HFFc6 (cell line): ENCODE results near the gene ZNF618. TPM values are rescaled to one million over a fixed set of nuclear protein-coding genes. Genes with fewer than 3 reads are reported as not detected.

Experiments
- DNase-seq: peaks from one replicate; pipeline ENCODE4 v3.0.0-alpha.2; 2018
- H3K27ac Mint-ChIP-seq: 2 replicates; pipeline ENCODE4 v1.8.0; 2020; ENCODE audit warnings: mild to moderate bottlenecking, mixed read lengths
- H3K27me3 Mint-ChIP-seq: 2 replicates; pipeline ENCODE4 v1.8.0; 2021; ENCODE audit warnings: mild to moderate bottlenecking, moderate library complexity, mixed read lengths; ENCODE audit not compliant: insufficient read depth
- H3K36me3 Mint-ChIP-seq: 2 replicates; pipeline ENCODE4 v1.8.0; 2021; ENCODE audit warnings: low read depth, mixed read lengths
- H3K4me1 Mint-ChIP-seq: 2 replicates; pipeline ENCODE4 v1.8.0; 2020; ENCODE audit warnings: low read depth, mixed read lengths
- H3K4me3 Mint-ChIP-seq: 2 replicates; pipeline ENCODE4 v1.8.0; 2020; ENCODE audit warnings: mild to moderate bottlenecking, moderate library complexity, mixed read lengths
- H3K9me3 Mint-ChIP-seq: 2 replicates; pipeline ENCODE4 v1.8.0; 2020; ENCODE audit warnings: mild to moderate bottlenecking, mixed read lengths
- CTCF ChIP-seq: fragments of 200-600 bp; sonication (generic); IDR thresholded peaks from 2 replicates; pipeline ENCODE4 v1.5.0; 2021; ENCODE audit warnings: antibody characterized with exemption, mild to moderate bottlenecking
- total RNA-seq, 6 experiments: library from RNA; stranded (reverse); fragmentation: NEBNext Ultra II Directional; extraction: Animal tissue kit (Norgen Biotek cat#: 25700); gene quantifications; 2 replicates in 1 of 6; 3 replicates in 5 of 6; pipeline ENCODE4 v1.2.3, GENCODE V29; 2021

The ZNF618 gene
- total RNA-seq, 6 experiments from 2014 or later: 9.4 to 13.6 (median 11.5) TPM

- H3K36me3 Mint-ChIP-seq: peaks cover 53% of the 10 kb centered on the region
- peak overlapping the region; percentile 2; the same call in 1 of the 2 replicates for H3K27ac Mint-ChIP-seq
- TF ChIP-seq CTCF: no peak
Observed at GRCh38 chr9:113887436-113887835, 11.3 kb downstream of the ZNF618 start.

GRCh38 chr9:113888336-113888735 is 12.2 kb downstream of the ZNF618 start:
- Mint-ChIP-seq H3K4me3 (no peak overlapping the region), H3K9me3 (peaks cover 13% of the 10 kb centered on the region), H3K4me1 (peaks cover 37% of the 10 kb centered on the region), H3K27ac (no peak overlapping the region), H3K27me3 (no peaks in the 10 kb centered on the region), H3K36me3 (peaks cover 53% of the 10 kb centered on the region)
- TF ChIP-seq CTCF: no peak
- no peak for DNase-seq

More at GRCh38 chr9:113887436-113887835, 11.3 kb downstream of the ZNF618 start:
- DNase-seq: no peak
- Mint-ChIP-seq H3K27me3 (no peaks in the 10 kb centered on the region), H3K9me3 (peaks cover 13% of the 10 kb centered on the region), H3K4me3 (no peak overlapping the region), H3K4me1 (peaks cover 37% of the 10 kb centered on the region)

- Mint-ChIP-seq H3K4me1 (peaks cover 36% of the 10 kb centered on the region), H3K9me3 (peaks cover 13% of the 10 kb centered on the region), H3K36me3 (peaks cover 53% of the 10 kb centered on the region), H3K27me3 (no peaks in the 10 kb centered on the region), H3K4me3 (no peak overlapping the region), H3K27ac (no peak overlapping the region)
- DNase-seq: no peak
- TF ChIP-seq CTCF: no peak
Observed at GRCh38 chr9:113888976-113889375, 12.9 kb downstream of the ZNF618 start.

GRCh38 chr9:113890704-113891103 is 14.6 kb downstream of the ZNF618 start:
- H3K9me3 Mint-ChIP-seq: peaks cover 13% of the 10 kb centered on the region
- peaks cover 32% of the 10 kb centered on the region for H3K4me1 Mint-ChIP-seq
- H3K36me3 Mint-ChIP-seq: peaks cover 53% of the 10 kb centered on the region
- TF ChIP-seq CTCF: no peak
- no peak overlapping the region for H3K27ac Mint-ChIP-seq
- no peaks in the 10 kb centered on the region for H3K27me3 Mint-ChIP-seq
- no peak for DNase-seq
- H3K4me3 Mint-ChIP-seq: no peak overlapping the region

- TF ChIP-seq CTCF: no peak
- Mint-ChIP-seq H3K27me3 (no peaks in the 10 kb centered on the region), H3K27ac (no peak overlapping the region), H3K4me3 (no peak overlapping the region), H3K9me3 (peaks cover 13% of the 10 kb centered on the region), H3K4me1 (peaks cover 25% of the 10 kb centered on the region), H3K36me3 (peaks cover 43% of the 10 kb centered on the region)
- no peak for DNase-seq
Observed at GRCh38 chr9:113892861-113893491, 16.9 kb downstream of the ZNF618 start.
